ENCODE data around the gene WDR36. TPM values are rescaled to one million over a fixed set of nuclear protein-coding genes. Genes with fewer than 3 reads are reported as not detected.

WDR36 gene
- total RNA-seq (2011; cell fraction: chromatin; rRNA removed; ENCODE audit: low replicate concordance) = 52.2 and 111 TPM in 2 replicates
- 46.2 and 48.2 TPM in 2 replicates for total RNA-seq (2011; cell fraction: nucleolus; rRNA removed)
- total RNA-seq (2011; cell fraction: nucleoplasm; rRNA removed) = 40.4 and 54.4 TPM in 2 replicates
- 40.8 and 52.9 TPM in 2 replicates for total RNA-seq (2014; rRNA removed)
- 64.9 and 69.0 TPM in 2 replicates for total RNA-seq (2014; rRNA removed; fragmentation: Illumina TruSeq; extraction: Trizol)
- total RNA-seq (2015; rRNA removed; fragmentation: Illumina TruSeq; extraction: Trizol) = 60.6 and 63.7 TPM in 2 replicates
- total RNA-seq (2021) = 64.2 and 67.7 TPM in 2 replicates
- 49.9 and 68.0 TPM in 2 replicates for polyA plus RNA-seq (2011; rRNA removed)
- polyA plus RNA-seq (2011; cell fraction: cytosol; rRNA removed) = 13.3 and 24.9 TPM in 2 replicates
- 35.2 and 48.5 TPM in 2 replicates for polyA plus RNA-seq (2011; cell fraction: nucleus; rRNA removed)
- polyA plus RNA-seq (2012) = 13.7 and 19.0 TPM in 2 replicates
- polyA plus RNA-seq (2014; fragmentation: Illumina TruSeq; extraction: Trizol) = 38.2 and 41.5 TPM in 2 replicates
- polyA plus RNA-seq (2014; fragmentation: Nextera tagmentation; extraction: Ambion mirVana) = 10 to 100 TPM; 28.1 to 32.2 TPM
- polyA plus RNA-seq (2014; rRNA removed) = 25.7 and 28.8 TPM in 2 replicates
- polyA minus RNA-seq (2011; rRNA and poly(A)+ RNA removed) = 139 and 148 TPM in 2 replicates
- 43.2 and 67.2 TPM in 2 replicates for polyA minus RNA-seq (2011; cell fraction: cytosol; rRNA and poly(A)+ RNA removed)
- 88.1 and 171 TPM in 2 replicates for polyA minus RNA-seq (2011; cell fraction: nucleus; rRNA and poly(A)+ RNA removed)
- Bru-seq, nascent RNA = percentile 95 among the genes with signal in this experiment
- percentile 97 among the genes with signal in this experiment for BruChase-seq, experiment 1, labeled RNA remaining after a 2-hour chase
- percentile 98 among the genes with signal in this experiment for BruChase-seq, experiment 2, labeled RNA remaining after a 6-hour chase
- long read RNA-seq, experiment 1, full-length matches to known transcripts = 143 of 239 reads
- long read RNA-seq, experiment 1, partial matches to known transcripts = 36 of 239 reads
- long read RNA-seq, experiment 1, other reads (novel, unspliced or antisense) = 60 of 239 reads
- long read RNA-seq, experiment 2, full-length matches to known transcripts = 1 of 32 reads
- long read RNA-seq, experiment 2, partial matches to known transcripts = 7 of 32 reads
- long read RNA-seq, experiment 2, other reads (novel, unspliced or antisense) = 24 of 32 reads
- long read RNA-seq, experiment 3, full-length matches to known transcripts = 22 of 53 reads
- long read RNA-seq, experiment 3, partial matches to known transcripts = 22 of 53 reads
- long read RNA-seq, experiment 3, other reads (novel, unspliced or antisense) = 9 of 53 reads

DNA sequence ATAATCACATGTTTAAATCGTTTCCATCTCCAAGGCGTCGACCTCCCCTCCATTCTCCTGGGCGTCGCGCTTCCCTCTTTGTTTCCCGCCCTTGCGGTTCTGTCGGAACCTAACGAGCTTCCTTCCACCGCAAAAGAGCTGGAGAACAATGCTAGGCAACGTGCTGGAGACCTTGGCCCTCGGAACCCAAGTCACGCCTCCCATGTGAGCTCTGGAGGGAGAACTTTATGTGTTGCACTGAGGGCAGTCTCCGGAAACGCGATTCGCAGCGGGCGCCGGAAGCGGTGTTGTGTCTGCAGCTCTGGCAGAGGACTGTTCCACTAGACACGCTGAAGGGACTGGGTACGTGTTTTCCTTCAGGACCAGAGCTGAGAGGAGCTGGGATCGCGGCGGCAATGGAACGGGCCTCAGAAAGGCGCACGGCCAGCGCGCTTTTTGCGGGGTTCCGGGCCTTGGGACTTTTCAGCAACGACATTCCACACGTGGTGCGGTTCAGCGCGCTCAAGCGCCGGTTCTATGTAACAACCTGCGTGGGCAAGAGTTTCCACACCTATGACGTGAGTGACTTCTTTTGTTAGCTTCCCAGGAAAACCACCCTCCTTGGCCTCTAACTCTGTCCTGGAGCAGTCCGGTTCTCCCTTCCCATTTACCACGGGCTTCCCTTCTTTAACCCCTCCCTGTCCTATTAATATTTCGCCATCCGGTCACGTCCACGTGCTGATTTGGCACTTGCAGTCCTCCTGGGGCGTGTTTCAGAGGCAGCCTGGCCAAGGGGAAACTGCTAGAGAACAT lies at the start of gene WDR36:
WDR36 (plus strand) TSS at position 287 of the 792 bp plus-strand sequence; CDS start at position 396, 109 bp downstream.
- POLR2A ChIA-PET = interaction anchor here (0.9 to 1.2 kb wide), 6 partner anchors 10 to 1069 kb away, joined by 3 to 5 read pairs (median 3); no protein-coding TSS in a partner anchor
- intact Hi-C loops (cut with micrococcal nuclease) = loop anchor here (10.0 kb wide), 1 partner anchor 337 kb away; no protein-coding TSS in a partner anchor
- TF ChIP-seq TAL1 (IDR thresholded peaks at IDR 0.05) (no peak), TOE1 (IDR thresholded peaks at IDR 0.05; ENCODE audit: borderline replicate concordance) (peak; percentile 69), TOE1 (CRISPR knock-in tag; IDR thresholded peaks at IDR 0.05; ENCODE audit: borderline replicate concordance, low read depth) (no peak), ILK (tag; IDR thresholded peaks at IDR 0.05; ENCODE audit: borderline replicate concordance, low read depth) (no peak), ZNF445 (CRISPR knock-in tag; IDR thresholded peaks at IDR 0.05; ENCODE audit: low read depth) (no peak)
- TF ChIP-seq, protein P1, sequence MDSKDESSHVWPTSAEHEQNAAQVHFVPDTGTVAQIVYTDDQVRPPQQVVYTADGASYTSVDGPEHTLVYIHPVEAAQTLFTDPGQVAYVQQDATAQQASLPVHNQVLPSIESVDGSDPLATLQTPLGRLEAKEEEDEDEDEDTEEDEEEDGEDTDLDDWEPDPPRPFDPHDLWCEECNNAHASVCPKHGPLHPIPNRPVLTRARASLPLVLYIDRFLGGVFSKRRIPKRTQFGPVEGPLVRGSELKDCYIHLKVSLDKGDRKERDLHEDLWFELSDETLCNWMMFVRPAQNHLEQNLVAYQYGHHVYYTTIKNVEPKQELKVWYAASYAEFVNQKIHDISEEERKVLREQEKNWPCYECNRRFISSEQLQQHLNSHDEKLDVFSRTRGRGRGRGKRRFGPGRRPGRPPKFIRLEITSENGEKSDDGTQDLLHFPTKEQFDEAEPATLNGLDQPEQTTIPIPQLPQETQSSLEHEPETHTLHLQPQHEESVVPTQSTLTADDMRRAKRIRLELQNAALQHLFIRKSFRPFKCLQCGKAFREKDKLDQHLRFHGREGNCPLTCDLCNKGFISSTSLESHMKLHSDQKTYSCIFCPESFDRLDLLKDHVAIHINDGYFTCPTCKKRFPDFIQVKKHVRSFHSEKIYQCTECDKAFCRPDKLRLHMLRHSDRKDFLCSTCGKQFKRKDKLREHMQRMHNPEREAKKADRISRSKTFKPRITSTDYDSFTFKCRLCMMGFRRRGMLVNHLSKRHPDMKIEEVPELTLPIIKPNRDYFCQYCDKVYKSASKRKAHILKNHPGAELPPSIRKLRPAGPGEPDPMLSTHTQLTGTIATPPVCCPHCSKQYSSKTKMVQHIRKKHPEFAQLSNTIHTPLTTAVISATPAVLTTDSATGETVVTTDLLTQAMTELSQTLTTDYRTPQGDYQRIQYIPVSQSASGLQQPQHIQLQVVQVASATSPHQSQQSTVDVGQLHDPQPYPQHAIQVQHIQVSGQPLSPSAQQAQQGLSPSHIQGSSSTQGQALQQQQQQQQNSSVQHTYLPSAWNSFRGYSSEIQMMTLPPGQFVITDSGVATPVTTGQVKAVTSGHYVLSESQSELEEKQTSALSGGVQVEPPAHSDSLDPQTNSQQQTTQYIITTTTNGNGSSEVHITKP (IDR thresholded peaks at IDR 0.05; ENCODE audit: partially characterized antibody) = peak; percentile 96
- TF ChIP-seq, protein P2, sequence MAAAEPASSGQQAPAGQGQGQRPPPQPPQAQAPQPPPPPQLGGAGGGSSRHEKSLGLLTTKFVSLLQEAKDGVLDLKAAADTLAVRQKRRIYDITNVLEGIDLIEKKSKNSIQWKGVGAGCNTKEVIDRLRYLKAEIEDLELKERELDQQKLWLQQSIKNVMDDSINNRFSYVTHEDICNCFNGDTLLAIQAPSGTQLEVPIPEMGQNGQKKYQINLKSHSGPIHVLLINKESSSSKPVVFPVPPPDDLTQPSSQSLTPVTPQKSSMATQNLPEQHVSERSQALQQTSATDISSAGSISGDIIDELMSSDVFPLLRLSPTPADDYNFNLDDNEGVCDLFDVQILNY (CRISPR knock-in tag; IDR thresholded peaks at IDR 0.05) = peak; percentile 90
- TF ChIP-seq, protein P3, sequence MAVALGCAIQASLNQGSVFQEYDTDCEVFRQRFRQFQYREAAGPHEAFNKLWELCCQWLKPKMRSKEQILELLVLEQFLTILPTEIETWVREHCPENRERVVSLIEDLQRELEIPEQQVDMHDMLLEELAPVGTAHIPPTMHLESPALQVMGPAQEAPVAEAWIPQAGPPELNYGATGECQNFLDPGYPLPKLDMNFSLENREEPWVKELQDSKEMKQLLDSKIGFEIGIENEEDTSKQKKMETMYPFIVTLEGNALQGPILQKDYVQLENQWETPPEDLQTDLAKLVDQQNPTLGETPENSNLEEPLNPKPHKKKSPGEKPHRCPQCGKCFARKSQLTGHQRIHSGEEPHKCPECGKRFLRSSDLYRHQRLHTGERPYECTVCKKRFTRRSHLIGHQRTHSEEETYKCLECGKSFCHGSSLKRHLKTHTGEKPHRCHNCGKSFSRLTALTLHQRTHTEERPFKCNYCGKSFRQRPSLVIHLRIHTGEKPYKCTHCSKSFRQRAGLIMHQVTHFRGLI (CRISPR knock-in tag; IDR thresholded peaks at IDR 0.05) = 0 out of 2 replicates have a peak, but pooled peaks have one; percentile 41

More for the DNA sequence above, at the start of gene WDR36:
- Histone ChIP-seq H3K9me3 (replicated peaks; ENCODE audit: control insufficient read depth, insufficient read depth, low read depth, low read length) (0 out of 2 replicates have a peak, but pooled peaks cover 4% of the 10 kb centered on the region), H3K27ac (ENCODE audit: extremely low read depth, low read depth, low read length) (peak within 1 kb of the TSS; percentile 81), H3K9me1 (ENCODE audit: control insufficient read depth, insufficient read depth, low read length) (no peaks in the 10 kb centered on the region), H3K27me3 (ENCODE audit: control insufficient read depth in 2 of 2, insufficient read depth in 2 of 2, low read length in 2 of 2) (no peaks in the 10 kb centered on the region), H3K36me3 (ENCODE audit: control insufficient read depth, insufficient read depth, low read length) (peaks cover 37% of the 10 kb centered on the region), H3K4me3 (peak within 1 kb of the TSS; percentile 81), H3K4me1 (replicated peaks in 1 of 2; ENCODE audit: control insufficient read depth in 2 of 2, insufficient read depth in 2 of 2, low read length in 2 of 2) (peaks cover 4 to 14% of the 10 kb centered on the region in 2 experiments; a peak in 2 of 5 replicates), H3K4me2 (ENCODE audit: insufficient read depth, low read length) (peak within 1 kb of the TSS; percentile 93), H4K20me1 (replicated peaks; ENCODE audit: control insufficient read depth, insufficient read depth, low read length) (no peaks in the 10 kb centered on the region; the same call in 1 of the 2 replicates), H3K79me2 (ENCODE audit: control insufficient read depth, insufficient read depth, low read length) (peaks cover 49% of the 10 kb centered on the region), H2AFZ (ENCODE audit: low read depth, low read length) (peak within 1 kb of the TSS; percentile 97), H3K9ac (ENCODE audit: insufficient read depth in 1 of 2, low read depth in 2 of 2, low read length in 2 of 2) (peak within 1 kb of the TSS; percentile 91 to 94)
- peak; percentile 84 for FAIRE-seq
- WGBS (ENCODE audit: insufficient coverage, low coverage, missing lambda C conversion rate) = 3% methylated on average over 43 of the region's 50 CpGs
- CTCF ChIA-PET (ENCODE audit: low intra/inter-chr PET ratio) = no interaction called here
- in situ Hi-C loops (cut with MboI) = no loop called here
- ATAC-seq = peak; percentile 91
- DNase-seq (ENCODE audit: extremely low read depth in 1 of 4, low spot score in 3 of 4) = peak; percentile 78 to 94 (median 80)
- TSS peak; percentile 49 for BruUV-seq (replicated peaks)
